Measurements from ENCODE around the gene XRCC5.

GRCh38 chr2:216151313-216152025 is 42.3 kb downstream of the XRCC5 start:
- TF ChIP-seq EZH2 (IDR thresholded peaks at IDR 0.05), result no peak
- no peak for TF ChIP-seq FOXP2 (optimal IDR thresholded peaks at IDR 0.05; ENCODE audit: control extremely low read depth, extremely low read length, insufficient read depth)
